ENCODE data around the gene HADH. TPM values are rescaled to one million over a fixed set of nuclear protein-coding genes. Genes with fewer than 3 reads are reported as not detected.
A peak's percentile ranks its signal among the peaks of the same experiment; 100 is the strongest.

Gene HADH
- total RNA-seq, 2 experiments from 2014 or later, result 49.0 to 50.6 TPM

GRCh38 chr4:107977966-107978705 lies 11.6 kb upstream of the HADH start:
- POLR2A ChIA-PET, result no interaction called here
- Mint-ChIP-seq H3K27ac (no peak overlapping the region), H3K4me1 (ENCODE audit: low read depth) (no peaks in the 10 kb centered on the region), H3K9me3 (peaks cover 9% of the 10 kb centered on the region), H3K4me3 (no peak overlapping the region), H3K27me3 (no peaks in the 10 kb centered on the region), H3K36me3 (peaks cover 6% of the 10 kb centered on the region)
- CTCF ChIA-PET, result no interaction called here
- no peak for DNase-seq
- intact Hi-C loops (cut with micrococcal nuclease), result no loop called here

GRCh38 chr4:107978716-107979451 lies 10.8 kb upstream of the HADH start:
- H3K27ac Mint-ChIP-seq, result no peak overlapping the region
- DNase-seq, result no peak
- no peaks in the 10 kb centered on the region for H3K4me1 Mint-ChIP-seq (ENCODE audit: low read depth)
- no peaks in the 10 kb centered on the region for H3K27me3 Mint-ChIP-seq
- peaks cover 9% of the 10 kb centered on the region for H3K9me3 Mint-ChIP-seq
- ChIA-PET CTCF (no interaction called here), POLR2A (no interaction called here)
- no peak overlapping the region for H3K4me3 Mint-ChIP-seq
- peaks cover 6% of the 10 kb centered on the region for H3K36me3 Mint-ChIP-seq
- intact Hi-C loops (cut with micrococcal nuclease), result no loop called here

GRCh38 chr4:107987916-107988762 lies 1.6 kb upstream of the HADH start:
- ChIA-PET CTCF (no interaction called here), POLR2A (no interaction called here)
- peaks cover 1% of the 10 kb centered on the region for H3K36me3 Mint-ChIP-seq
- intact Hi-C loops (cut with micrococcal nuclease), result loop anchor here (2.0 kb wide), 1 partner anchor 183 kb away; no protein-coding TSS in a partner anchor
- H3K27me3 Mint-ChIP-seq, result no peaks in the 10 kb centered on the region
- no peak overlapping the region for H3K27ac Mint-ChIP-seq
- no peaks in the 10 kb centered on the region for H3K9me3 Mint-ChIP-seq
- no peak overlapping the region for H3K4me3 Mint-ChIP-seq
- DNase-seq, result no peak
- peaks cover 31% of the 10 kb centered on the region for H3K4me1 Mint-ChIP-seq (ENCODE audit: low read depth)

DNA sequence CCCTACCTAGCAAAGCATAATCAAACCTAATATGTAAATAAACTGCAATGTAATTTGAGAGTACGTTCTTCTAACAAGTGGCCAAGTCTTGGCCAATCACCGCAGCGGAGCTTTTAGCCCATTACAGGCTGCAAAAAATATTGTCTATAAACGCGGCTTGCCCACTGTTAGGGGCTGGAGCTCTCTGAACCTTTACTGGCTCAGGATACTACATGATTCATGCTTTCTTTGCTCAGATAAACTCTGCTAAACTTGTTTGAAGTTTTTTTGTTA lies 990 bp upstream of the HADH start:
- ChIA-PET POLR2A (no interaction called here), CTCF (no interaction called here)

GRCh38 chr4:107989162-107989536 lies 540 bp upstream of the HADH start:
- Mint-ChIP-seq H3K36me3 (peaks cover 1% of the 10 kb centered on the region), H3K9me3 (no peaks in the 10 kb centered on the region), H3K4me3 (peak overlapping the region; percentile 85), H3K27ac (peak overlapping the region; percentile 76), H3K4me1 (ENCODE audit: low read depth) (peaks cover 36% of the 10 kb centered on the region), H3K27me3 (no peaks in the 10 kb centered on the region)
- ChIA-PET POLR2A (no interaction called here), CTCF (no interaction called here)
- no peak for DNase-seq
- intact Hi-C loops (cut with micrococcal nuclease), result loop anchor here (1.0 to 2.0 kb wide), 3 partner anchors 182 to 631 kb away; partner anchors contain the start of genes PAPSS1 and RPL34

More for the DNA sequence above, 990 bp upstream of the HADH start:
- DNase-seq, result no peak
- intact Hi-C loops (cut with micrococcal nuclease), result loop anchor here (1.0 to 2.0 kb wide), 3 partner anchors 182 to 632 kb away; partner anchors contain the start of genes PAPSS1 and RPL34
- Mint-ChIP-seq H3K27me3 (no peaks in the 10 kb centered on the region), H3K4me3 (no peak overlapping the region), H3K4me1 (ENCODE audit: low read depth) (peaks cover 34% of the 10 kb centered on the region), H3K27ac (no peak overlapping the region), H3K9me3 (no peaks in the 10 kb centered on the region), H3K36me3 (peaks cover 1% of the 10 kb centered on the region)

- Mint-ChIP-seq H3K27me3 (no peaks in the 10 kb centered on the region), H3K4me1 (ENCODE audit: low read depth) (peaks cover 43% of the 10 kb centered on the region), H3K36me3 (peaks cover 12% of the 10 kb centered on the region), H3K9me3 (no peaks in the 10 kb centered on the region), H3K27ac (no peak overlapping the region), H3K4me3 (no peak overlapping the region)
- POLR2A ChIA-PET, result interaction anchor here (0.8 kb wide), 1 partner anchor 10 kb away, joined by 3 read pairs; no protein-coding TSS in a partner anchor
- CTCF ChIA-PET, result interaction anchor here (1.3 kb wide), 1 partner anchor 27 kb away, joined by 3 read pairs; no protein-coding TSS in a partner anchor
- no peak for DNase-seq
- intact Hi-C loops (cut with micrococcal nuclease), result no loop called here
Measured at GRCh38 chr4:107991945-107992630, 2.4 kb downstream of the HADH start.

GRCh38 chr4:107993969-107994368 lies 4.3 kb downstream of the HADH start:
- DNase-seq, result no peak
- CTCF ChIA-PET, result interaction anchor here (3.1 kb wide), 1 partner anchor 25 kb away, joined by 16 read pairs; no protein-coding TSS in a partner anchor
- Mint-ChIP-seq H3K9me3 (no peaks in the 10 kb centered on the region), H3K27ac (no peak overlapping the region), H3K27me3 (no peaks in the 10 kb centered on the region), H3K36me3 (peaks cover 22% of the 10 kb centered on the region), H3K4me3 (no peak overlapping the region), H3K4me1 (ENCODE audit: low read depth) (peaks cover 42% of the 10 kb centered on the region)
- intact Hi-C loops (cut with micrococcal nuclease), result no loop called here
- POLR2A ChIA-PET, result no interaction called here

DNA sequence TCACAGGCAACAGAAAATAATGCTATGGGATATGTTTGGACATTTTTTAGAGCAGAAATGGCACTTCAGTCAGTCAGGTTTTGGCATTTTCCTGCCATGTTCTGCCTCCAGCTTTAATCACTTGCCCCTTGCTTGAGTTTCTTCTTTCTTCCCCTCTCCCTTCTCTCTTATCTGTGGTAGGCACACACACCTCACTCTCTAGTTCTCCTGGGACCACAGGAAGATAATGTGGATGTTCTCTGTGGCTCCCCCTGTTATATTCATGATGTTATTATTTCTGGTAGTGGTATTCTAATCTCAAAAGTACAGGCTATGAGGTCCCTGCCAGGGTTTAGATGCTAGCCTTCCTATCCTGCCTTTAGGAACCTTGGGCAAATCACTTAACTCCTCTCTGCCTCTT lies 5.2 kb downstream of the HADH start:
- POLR2A ChIA-PET, result no interaction called here
- Mint-ChIP-seq H3K27me3 (no peaks in the 10 kb centered on the region), H3K4me1 (ENCODE audit: low read depth) (peaks cover 42% of the 10 kb centered on the region), H3K4me3 (no peak overlapping the region), H3K36me3 (peaks cover 25% of the 10 kb centered on the region), H3K9me3 (no peaks in the 10 kb centered on the region), H3K27ac (no peak overlapping the region)
- intact Hi-C loops (cut with micrococcal nuclease), result no loop called here
- no peak for DNase-seq
- CTCF ChIA-PET, result interaction anchor here (3.1 kb wide), 1 partner anchor 25 kb away, joined by 16 read pairs; no protein-coding TSS in a partner anchor

DNA sequence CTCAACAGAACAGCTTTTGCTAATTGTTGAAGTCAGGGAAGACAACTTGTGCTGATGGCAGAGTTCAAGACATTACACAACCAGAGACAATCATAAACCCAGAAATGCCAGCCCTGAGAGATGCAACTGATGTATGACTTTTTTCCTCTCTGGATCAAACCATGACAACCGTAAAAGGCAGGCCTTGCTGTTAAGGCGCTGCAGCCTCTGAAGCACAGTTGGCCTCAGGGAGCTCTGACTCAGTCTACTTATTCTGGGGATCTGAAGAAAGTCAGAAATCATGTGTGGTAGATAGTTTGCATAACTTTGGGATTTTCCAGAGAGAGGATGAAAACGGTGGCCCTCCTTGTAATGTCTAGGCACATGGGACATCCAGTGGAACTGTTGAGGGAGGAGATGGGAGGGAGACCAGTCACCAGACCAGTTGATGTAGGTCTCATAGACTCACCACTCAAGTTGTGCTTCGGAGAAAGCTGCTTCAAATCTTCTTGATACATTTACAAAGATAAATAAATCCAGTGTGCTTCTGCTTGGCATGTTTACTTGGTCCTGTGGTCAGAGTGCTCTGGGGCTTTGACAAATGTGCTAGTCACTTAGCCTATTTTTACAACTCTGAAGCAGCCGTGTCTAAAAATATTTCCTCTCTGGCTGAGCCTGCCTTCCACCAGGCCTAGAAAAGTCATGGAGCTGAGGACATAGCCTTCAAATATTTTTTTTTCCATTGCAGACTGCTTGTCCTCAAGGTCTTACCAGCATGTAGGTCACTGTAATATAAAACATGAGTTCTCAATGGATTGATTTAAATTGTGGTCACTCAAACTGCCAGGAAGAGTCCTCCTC lies 7.5 kb downstream of the HADH start:
- Mint-ChIP-seq H3K9me3 (no peaks in the 10 kb centered on the region), H3K27ac (no peak overlapping the region), H3K4me1 (ENCODE audit: low read depth) (peaks cover 29% of the 10 kb centered on the region), H3K27me3 (no peaks in the 10 kb centered on the region), H3K36me3 (peaks cover 33% of the 10 kb centered on the region), H3K4me3 (no peak overlapping the region)
- DNase-seq, result no peak
- ChIA-PET POLR2A (no interaction called here), CTCF (interaction anchor here (1.0 to 1.1 kb wide), 2 partner anchors 12 to 21 kb away, joined by 3 to 4 read pairs; no protein-coding TSS in a partner anchor)
- intact Hi-C loops (cut with micrococcal nuclease), result no loop called here

- Mint-ChIP-seq H3K27me3 (no peaks in the 10 kb centered on the region), H3K4me1 (ENCODE audit: low read depth) (peaks cover 25% of the 10 kb centered on the region), H3K36me3 (peaks cover 33% of the 10 kb centered on the region), H3K27ac (no peak overlapping the region), H3K4me3 (no peak overlapping the region), H3K9me3 (no peaks in the 10 kb centered on the region)
- ChIA-PET POLR2A (no interaction called here), CTCF (interaction anchor here (1.0 kb wide), 1 partner anchor 11 kb away, joined by 3 read pairs; no protein-coding TSS in a partner anchor)
- intact Hi-C loops (cut with micrococcal nuclease), result no loop called here
- no peak for DNase-seq
Measured at GRCh38 chr4:107997794-107998193, 8.1 kb downstream of the HADH start.

DNA sequence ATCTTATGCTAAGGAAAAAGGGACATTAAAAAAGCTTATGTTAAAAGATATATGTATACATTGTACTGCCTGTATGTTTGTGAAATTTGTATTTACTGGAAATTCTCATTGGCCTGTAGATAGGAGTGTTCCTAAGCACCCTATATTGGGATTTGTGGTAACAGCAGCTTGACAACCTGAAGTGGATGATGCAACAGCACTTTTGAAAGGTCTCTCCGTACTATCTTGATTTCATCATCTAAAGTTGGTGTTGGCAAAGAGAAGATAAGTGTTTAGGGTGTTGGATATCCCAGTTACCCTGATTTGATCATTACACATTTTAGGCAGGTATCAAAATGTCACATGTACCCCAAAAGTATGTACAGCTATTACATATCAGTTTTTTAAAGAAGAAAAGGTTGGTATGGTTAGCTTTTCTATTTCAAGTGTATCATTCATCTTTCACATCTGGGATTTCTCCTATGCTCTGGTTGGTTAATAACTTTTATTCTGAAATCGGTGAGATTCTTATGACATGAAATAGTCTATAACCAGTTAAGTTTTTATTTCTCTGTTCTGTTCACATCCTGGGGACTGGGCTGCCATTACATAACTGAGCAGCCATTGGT lies 10.3 kb downstream of the HADH start:
- no peak for DNase-seq
- CTCF ChIA-PET, result interaction anchor here (1.3 kb wide), 1 partner anchor 18 kb away, joined by 4 read pairs; no protein-coding TSS in a partner anchor
- Mint-ChIP-seq H3K4me1 (ENCODE audit: low read depth) (peaks cover 26% of the 10 kb centered on the region), H3K9me3 (no peaks in the 10 kb centered on the region), H3K4me3 (no peak overlapping the region), H3K27ac (no peak overlapping the region), H3K36me3 (peaks cover 36% of the 10 kb centered on the region), H3K27me3 (no peaks in the 10 kb centered on the region)
- intact Hi-C loops (cut with micrococcal nuclease), result no loop called here
- POLR2A ChIA-PET, result no interaction called here

All from activated CD4-positive, alpha-beta memory T cell treated with anti-CD3 and anti-CD28 coated beads for 36 hours (primary cell).